ENCODE results near the gene SUN5.

The SUN5 gene

GRCh38 chr20:32991383-32991782, 12.8 kb downstream of the SUN5 start:
- Histone ChIP-seq H3K4me2 (ENCODE audit: low read length) (no peak overlapping the region), H3K36me3 (ENCODE audit: control insufficient read depth, low read length) (no peaks in the 10 kb centered on the region), H3K4me1 (ENCODE audit: control insufficient read depth, low read length) (no peaks in the 10 kb centered on the region), H3K4me3 (ENCODE audit: low read length) (no peak overlapping the region), H3F3A (ENCODE audit: control insufficient read depth, insufficient read depth) (no peaks in the 10 kb centered on the region), H3K27ac (ENCODE audit: low read depth, low read length) (no peak overlapping the region), H3K27me3 (ENCODE audit: control insufficient read depth, low read length) (peaks cover 5% of the 10 kb centered on the region; the same call in 1 of the 2 replicates), H4K20me1 (ENCODE audit: control insufficient read depth, insufficient read depth, low read depth, low read length) (no peaks in the 10 kb centered on the region), H3K9me2 (replicated peaks; ENCODE audit: control insufficient read depth, low read length) (no peaks in the 10 kb centered on the region), H3K9me3 (ENCODE audit: control insufficient read depth, insufficient read depth, low read length) (peaks cover 7% of the 10 kb centered on the region; the same call in 1 of the 2 replicates), H3K79me2 (ENCODE audit: control insufficient read depth, low read length) (no peaks in the 10 kb centered on the region)
- TF ChIP-seq, protein P1, sequence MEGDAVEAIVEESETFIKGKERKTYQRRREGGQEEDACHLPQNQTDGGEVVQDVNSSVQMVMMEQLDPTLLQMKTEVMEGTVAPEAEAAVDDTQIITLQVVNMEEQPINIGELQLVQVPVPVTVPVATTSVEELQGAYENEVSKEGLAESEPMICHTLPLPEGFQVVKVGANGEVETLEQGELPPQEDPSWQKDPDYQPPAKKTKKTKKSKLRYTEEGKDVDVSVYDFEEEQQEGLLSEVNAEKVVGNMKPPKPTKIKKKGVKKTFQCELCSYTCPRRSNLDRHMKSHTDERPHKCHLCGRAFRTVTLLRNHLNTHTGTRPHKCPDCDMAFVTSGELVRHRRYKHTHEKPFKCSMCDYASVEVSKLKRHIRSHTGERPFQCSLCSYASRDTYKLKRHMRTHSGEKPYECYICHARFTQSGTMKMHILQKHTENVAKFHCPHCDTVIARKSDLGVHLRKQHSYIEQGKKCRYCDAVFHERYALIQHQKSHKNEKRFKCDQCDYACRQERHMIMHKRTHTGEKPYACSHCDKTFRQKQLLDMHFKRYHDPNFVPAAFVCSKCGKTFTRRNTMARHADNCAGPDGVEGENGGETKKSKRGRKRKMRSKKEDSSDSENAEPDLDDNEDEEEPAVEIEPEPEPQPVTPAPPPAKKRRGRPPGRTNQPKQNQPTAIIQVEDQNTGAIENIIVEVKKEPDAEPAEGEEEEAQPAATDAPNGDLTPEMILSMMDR (IDR thresholded peaks at IDR 0.05; ENCODE audit: low read depth, low read length, poor library complexity, severe bottlenecking) = no peak
- TF ChIP-seq EZH2phosphoT487 (IDR thresholded peaks at IDR 0.05; ENCODE audit: borderline replicate concordance, low read length) = no peak

DNA sequence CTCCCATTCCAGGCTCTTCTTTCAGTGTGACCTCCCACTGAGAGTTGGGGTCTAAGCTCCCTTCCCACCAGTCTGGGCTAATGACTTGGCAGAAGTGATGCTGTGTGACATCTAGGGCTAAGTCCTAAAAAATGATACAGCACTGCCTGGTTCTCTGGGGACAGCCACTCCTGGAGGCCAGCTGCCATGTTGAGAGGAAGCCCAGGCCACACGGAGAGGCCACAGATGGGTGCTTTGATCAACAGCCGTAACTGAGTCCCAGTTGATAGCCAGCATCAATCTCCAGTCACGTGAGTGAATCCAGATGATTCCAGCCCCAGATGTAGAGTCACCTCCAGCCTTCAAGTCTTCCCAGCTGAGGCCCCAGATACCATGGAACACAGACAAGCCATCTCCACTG, 13.8 kb downstream of the SUN5 start:
- no peaks in the 10 kb centered on the region for H4K20me1 ChIP-seq (ENCODE audit: control insufficient read depth, insufficient read depth, low read depth, low read length)
- H3K79me2 ChIP-seq (ENCODE audit: control insufficient read depth, low read length) = no peaks in the 10 kb centered on the region
- H3K27me3 ChIP-seq (ENCODE audit: control insufficient read depth, low read length) = peaks cover 5% of the 10 kb centered on the region; the same call in 1 of the 2 replicates
- no peak overlapping the region for H3K27ac ChIP-seq (ENCODE audit: low read depth, low read length)
- no peaks in the 10 kb centered on the region for H3K4me1 ChIP-seq (ENCODE audit: control insufficient read depth, low read length)
- no peak overlapping the region for H3K4me3 ChIP-seq (ENCODE audit: low read length)
- H3K9me3 ChIP-seq (ENCODE audit: control insufficient read depth, insufficient read depth, low read length) = peaks cover 3% of the 10 kb centered on the region; the same call in 1 of the 2 replicates
- H3F3A ChIP-seq (ENCODE audit: control insufficient read depth, insufficient read depth) = no peaks in the 10 kb centered on the region
- no peaks in the 10 kb centered on the region for H3K36me3 ChIP-seq (ENCODE audit: control insufficient read depth, low read length)
- H3K4me2 ChIP-seq (ENCODE audit: low read length) = no peak overlapping the region
- no peaks in the 10 kb centered on the region for H3K9me2 ChIP-seq (replicated peaks; ENCODE audit: control insufficient read depth, low read length)
- TF ChIP-seq, protein P1 (IDR thresholded peaks at IDR 0.05; ENCODE audit: low read depth, low read length, poor library complexity, severe bottlenecking) = no peak
- no peak for TF ChIP-seq EZH2phosphoT487 (IDR thresholded peaks at IDR 0.05; ENCODE audit: borderline replicate concordance, low read length)

GRCh38 chr20:32989507-32990283, 14.5 kb downstream of the SUN5 start:
- TF ChIP-seq EZH2phosphoT487 (IDR thresholded peaks at IDR 0.05; ENCODE audit: borderline replicate concordance, low read length) = no peak
- TF ChIP-seq, protein P1 (IDR thresholded peaks at IDR 0.05; ENCODE audit: low read depth, low read length, poor library complexity, severe bottlenecking) = no peak

More at GRCh38 chr20:32989507-32990283, 14.5 kb downstream of the SUN5 start:
- no peaks in the 10 kb centered on the region for H4K20me1 ChIP-seq (ENCODE audit: control insufficient read depth, insufficient read depth, low read depth, low read length)
- H3K4me2 ChIP-seq (ENCODE audit: low read length) = no peak overlapping the region
- H3K79me2 ChIP-seq (ENCODE audit: control insufficient read depth, low read length) = no peaks in the 10 kb centered on the region
- no peak overlapping the region for H3K27ac ChIP-seq (ENCODE audit: low read depth, low read length)
- H3K4me3 ChIP-seq (ENCODE audit: low read length) = no peak overlapping the region
- H3K4me1 ChIP-seq (ENCODE audit: control insufficient read depth, low read length) = no peaks in the 10 kb centered on the region
- no peaks in the 10 kb centered on the region for H3K9me3 ChIP-seq (ENCODE audit: control insufficient read depth, insufficient read depth, low read length)
- H3F3A ChIP-seq (ENCODE audit: control insufficient read depth, insufficient read depth) = no peaks in the 10 kb centered on the region
- no peaks in the 10 kb centered on the region for H3K9me2 ChIP-seq (replicated peaks; ENCODE audit: control insufficient read depth, low read length)
- H3K36me3 ChIP-seq (ENCODE audit: control insufficient read depth, low read length) = no peaks in the 10 kb centered on the region
- H3K27me3 ChIP-seq (ENCODE audit: control insufficient read depth, low read length) = peaks cover 5% of the 10 kb centered on the region; the same call in 1 of the 2 replicates

Measured in DOHH2 (cell line).